Heart left ventricle (tissue), 16 donors: ENCODE results near the gene INSR. TPM values are rescaled to one million over a fixed set of nuclear protein-coding genes. Genes with fewer than 3 reads are reported as not detected.

Experiments
- ATAC-seq, 4 donors: fragments of 200-7000 bp; cut with Tn5 transposase; one replicate each; pipeline ENCODE4 v1.9.1; 2020 to 2022; ENCODE audit warnings: moderate library complexity in 4 of 4, mild to moderate bottlenecking in 3 of 4, moderate number of reproducible peaks in 1 of 4
- DNase-seq, 5 donors: peaks; one replicate each; pipeline ENCODE4 v3.0.0-alpha.2; 2020
- H3K27ac ChIP-seq, 12 donors: fragments of 200-600 bp; sonication (generic) in 4 of 12; one replicate each; pipeline versions ENCODE4 v1.5.0 to v1.8.0; 2016 to 2022; ENCODE audit warnings: mild to moderate bottlenecking in 2 of 12
- H3K27me3 ChIP-seq, 9 donors: fragments of 200-600 bp; sonication (generic) in 2 of 9; one replicate each; pipeline versions ENCODE4 v1.5.1 to v1.8.0; 2016 to 2022; ENCODE audit warnings: mild to moderate bottlenecking in 3 of 9
- H3K36me3 ChIP-seq, 9 donors: fragments of 200-600 bp; sonication (generic) in 2 of 9; one replicate each; pipeline versions ENCODE4 v1.5.0 to v1.8.0; 2018 to 2022; ENCODE audit warnings: mild to moderate bottlenecking in 2 of 9
- H3K4me1 ChIP-seq, 12 donors: fragments of 200-600 bp; sonication (generic) in 4 of 12; one replicate each; pipeline versions ENCODE4 v1.5.0 to v1.8.0; 2016 to 2022; ENCODE audit warnings: mild to moderate bottlenecking in 3 of 12
- H3K4me3 ChIP-seq, 12 donors: fragments of 200-600 bp; sonication (generic) in 4 of 12; one replicate each; pipeline versions ENCODE4 v1.5.0 to v1.8.0; 2017 to 2022; ENCODE audit warnings: mild to moderate bottlenecking in 9 of 12, moderate library complexity in 4 of 12
- H3K9me3 ChIP-seq, 12 donors: fragments of 200-600 bp; sonication (generic) in 4 of 12; one replicate each; pipeline versions ENCODE4 v1.5.0 to v1.8.0; 2016 to 2022; ENCODE audit warnings: mild to moderate bottlenecking in 1 of 12
- POLR2A ChIP-seq, 2 donors: fragments of 450-650 bp; IDR thresholded peaks; one replicate each; pipeline ENCODE4 v1.6.1; 2017; ENCODE audit warnings: antibody characterized with exemption in 2 of 2, mild to moderate bottlenecking in 2 of 2, moderate library complexity in 2 of 2
- WGBS, 4 donors: extraction: QIAGEN DNeasy Blood & Tissue Kit in 2 of 4; methylation state at CpG; one replicate each; pipeline versions ENCODE4 v1.1.5 to v1.1.7; 2013 to 2018; 5-methylcytosine and 5-hydroxymethylcytosine counted together
- intact Hi-C, 10 donors: fragments of 100-400 bp; cut with DNase I; formaldehyde crosslinking; loops; one replicate each; pipeline versions ENCODE4 v1.11.1 to v1.14.2; 2022
- polyA plus RNA-seq, 2 donors: library from polyadenylated mRNA; stranded (reverse); fragments of 200-250 nt; gene quantifications; one replicate each; pipeline ENCODE4 v1.2.3, GENCODE V29; 2013
- total RNA-seq, 9 donors: library from RNA; depleted of rRNA in 2 of 9; stranded (reverse); fragments of >200 nt in 2 of 9; fragmentation: NEBNext Ultra II Directional in 3 of 9; extraction: Animal tissue kit (Norgen Biotek cat#: 25700) in 3 of 9; gene quantifications; one replicate each; pipeline versions ENCODE4 v1.1.0 to v1.2.4, GENCODE V29; 2016 to 2023
- TF ChIP-seq, protein P1 (sequence below), 12 donors: fragments of 200-600 bp; sonication (generic) in 4 of 12; IDR thresholded peaks; one replicate each; pipeline versions ENCODE4 v1.5.0 to v1.8.0; 2018 to 2022; ENCODE audit warnings: antibody characterized with exemption in 12 of 12, mild to moderate bottlenecking in 5 of 12
- donor health status: ischemic (EF 13 %, LVEDD 7.1; RV severe dilation, severe dysfunction).
- donor health status: healthy with polysubstance abuse.
- donor health status: DM: no; HTN: yes; CAD: no.
- donor health status: DM: no; HTN: no; CAD: no.
- donor health status: ischemic (EF 25% LVEDD 6.9; RV normal size, moderate dysfunction).
- donor health status: ischemic (EF 25% LVEDD 5.7; RV mildly dilated, moderate dysfunction).
- donor health status: healthy.
- donor health status: DM: yes; HTN: yes; CAD: no.
- donor health status: ischemic (EF 35%, LVEDD 5.7; RV mildly dilated, moderate dysfunction).
- donor health status: nonischemic (EF 11% LVEDD 7.7; RV severe dilation, severe dysfunction).
- donor health status: DM: yes; HTN: yes; CAD: no.
- donor health status: PGD.
- donor health status: ischemic (EF 29% LVEDD 5.4; RV normal size, mild dysfunction).
- donor health status: nonischemic (EF 23%, LVEDD 6.1; RV moderate dilation, normal function).

INSR gene
- total and polyA plus RNA-seq, 11 donors, result 28.7 to 221 (median 98.8) TPM

DNA sequence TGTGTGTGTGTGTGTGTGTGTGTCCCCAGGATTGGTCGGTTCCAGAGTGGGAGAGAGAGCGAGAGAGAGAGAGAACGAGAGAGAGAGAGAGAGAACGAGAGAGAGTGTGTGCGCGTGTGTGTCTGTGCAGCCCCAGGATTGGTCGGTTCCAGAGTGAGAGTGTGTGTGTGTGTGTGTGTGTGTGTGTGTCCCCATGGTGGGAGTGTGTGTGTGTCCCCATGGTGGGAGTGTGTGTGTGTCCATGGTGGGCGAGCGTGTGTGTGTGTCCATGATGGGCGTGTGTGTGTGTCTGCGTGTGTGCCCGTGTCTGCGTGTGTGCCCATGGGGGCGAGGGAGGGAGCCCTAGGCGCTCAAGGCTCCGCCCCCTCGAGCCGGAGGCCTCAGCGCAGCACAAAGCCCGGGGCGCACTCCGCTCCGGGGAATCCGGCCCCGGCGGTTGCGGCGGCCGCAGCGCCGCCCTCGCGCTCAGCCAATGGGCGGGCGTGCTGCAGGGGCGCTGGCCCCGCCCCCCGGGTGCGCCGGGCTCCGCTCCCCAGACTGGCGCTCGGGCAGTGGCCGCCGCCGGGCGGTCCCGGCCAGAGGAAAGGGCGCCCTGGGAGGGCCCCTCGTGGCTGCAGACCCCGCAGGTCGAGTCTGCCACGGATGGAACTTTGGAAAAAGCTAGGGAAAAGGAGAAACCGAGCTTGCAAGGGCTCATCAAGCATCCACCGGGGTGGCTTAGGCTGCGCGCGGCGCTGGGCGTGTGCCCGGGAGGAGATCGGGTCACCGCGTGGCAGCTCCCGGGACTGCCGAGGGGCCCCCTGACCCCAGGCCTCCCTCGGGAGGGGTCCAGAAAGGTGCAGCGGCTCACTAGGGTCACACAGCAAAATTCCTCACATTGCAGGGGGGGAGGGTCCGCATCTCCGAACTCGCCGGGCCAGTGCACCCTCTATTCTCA lies 96.2 kb downstream of the INSR start:
- Histone ChIP-seq H3K36me3 (no peaks in the 10 kb centered on the region), H3K4me1 (peaks cover 0 to 36% (median 18%) of the 10 kb centered on the region in 12 donors), H3K9me3 (no peaks in the 10 kb centered on the region), H3K4me3 (peak overlapping the region; percentile 43 to 83 (median 75)), H3K27me3 (no peaks in the 10 kb centered on the region), H3K27ac (peak overlapping the region; percentile 73 to 90 (median 86))
- WGBS, 4 donors, result 1 to 2% (median 1%) methylated on average over 31 to 72 of the region's 72 CpGs
- peak; percentile 72 to 77 for TF ChIP-seq POLR2A (IDR thresholded peaks at IDR 0.05)
- TF ChIP-seq, protein P1, sequence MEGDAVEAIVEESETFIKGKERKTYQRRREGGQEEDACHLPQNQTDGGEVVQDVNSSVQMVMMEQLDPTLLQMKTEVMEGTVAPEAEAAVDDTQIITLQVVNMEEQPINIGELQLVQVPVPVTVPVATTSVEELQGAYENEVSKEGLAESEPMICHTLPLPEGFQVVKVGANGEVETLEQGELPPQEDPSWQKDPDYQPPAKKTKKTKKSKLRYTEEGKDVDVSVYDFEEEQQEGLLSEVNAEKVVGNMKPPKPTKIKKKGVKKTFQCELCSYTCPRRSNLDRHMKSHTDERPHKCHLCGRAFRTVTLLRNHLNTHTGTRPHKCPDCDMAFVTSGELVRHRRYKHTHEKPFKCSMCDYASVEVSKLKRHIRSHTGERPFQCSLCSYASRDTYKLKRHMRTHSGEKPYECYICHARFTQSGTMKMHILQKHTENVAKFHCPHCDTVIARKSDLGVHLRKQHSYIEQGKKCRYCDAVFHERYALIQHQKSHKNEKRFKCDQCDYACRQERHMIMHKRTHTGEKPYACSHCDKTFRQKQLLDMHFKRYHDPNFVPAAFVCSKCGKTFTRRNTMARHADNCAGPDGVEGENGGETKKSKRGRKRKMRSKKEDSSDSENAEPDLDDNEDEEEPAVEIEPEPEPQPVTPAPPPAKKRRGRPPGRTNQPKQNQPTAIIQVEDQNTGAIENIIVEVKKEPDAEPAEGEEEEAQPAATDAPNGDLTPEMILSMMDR (IDR thresholded peaks at IDR 0.05), result peak in 4 of 12 donors; percentile 11 to 33 (median 26)
- DNase-seq (peak; percentile 93 to 96 (median 94)), ATAC-seq (peak; percentile 86 to 94 (median 92))
- intact Hi-C loops, result loop anchor here (1.0 to 5.0 kb wide), 7 partner anchors 39 to 97 kb away; partner anchors contain the start of gene INSR (in 9 of the 10)

DNA sequence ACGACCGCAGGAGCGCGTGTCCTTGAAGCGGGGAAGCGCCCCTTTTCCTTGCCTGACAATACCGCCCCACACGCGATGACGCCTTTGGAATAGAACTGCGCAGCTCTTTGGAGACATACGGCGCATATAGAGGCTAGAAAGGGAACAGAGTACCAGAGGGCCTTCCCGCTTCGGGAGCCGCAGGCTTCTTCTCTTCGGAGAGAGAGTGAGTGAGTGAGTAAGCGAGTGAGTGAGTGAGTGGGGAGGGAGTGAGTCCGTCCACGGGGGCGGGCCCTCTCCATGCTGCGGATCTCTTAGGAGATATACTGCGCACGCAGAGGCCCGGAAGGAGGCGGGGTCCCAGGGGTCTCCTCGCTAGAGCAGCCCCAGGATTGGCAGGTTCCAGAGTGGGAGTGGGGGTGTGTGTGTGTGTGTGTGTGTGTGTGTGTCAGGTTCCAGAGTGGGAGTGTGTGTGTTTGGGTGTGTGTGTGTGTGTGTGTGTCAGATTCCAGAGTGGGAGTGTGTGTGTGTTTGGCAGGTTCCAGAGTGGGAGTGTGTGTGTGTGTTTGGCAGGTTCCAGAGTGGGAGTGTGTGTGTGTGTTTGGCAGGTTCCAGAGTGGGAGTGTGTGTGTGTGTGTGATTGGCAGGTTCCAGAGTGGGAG lies 97.0 kb downstream of the INSR start:
- Histone ChIP-seq H3K4me1 (peaks cover 0 to 39% (median 23%) of the 10 kb centered on the region in 12 donors), H3K27me3 (no peaks in the 10 kb centered on the region), H3K9me3 (no peaks in the 10 kb centered on the region), H3K4me3 (peak overlapping the region in 10 of 12 donors; percentile 15 to 83 (median 70)), H3K27ac (peak overlapping the region; percentile 47 to 90 (median 84)), H3K36me3 (no peaks in the 10 kb centered on the region)
- ATAC-seq (peak; percentile 78 to 90 (median 86)), DNase-seq (peak; percentile 90 to 95 (median 93))
- intact Hi-C loops, result loop anchor here in 3 of 10 donors (2.0 to 5.0 kb wide), 4 partner anchors 40 to 98 kb away; partner anchors contain the start of gene INSR (in 1 of the 3)
- WGBS, 4 donors, result 0 to 1% (median 0%) methylated on average over 24 to 27 of the region's 27 CpGs
- TF ChIP-seq POLR2A (IDR thresholded peaks at IDR 0.05), result no peak
- TF ChIP-seq, protein P1 (IDR thresholded peaks at IDR 0.05), result no peak

GRCh38 chr19:7196763-7197118 lies 97.5 kb downstream of the INSR start:
- 39 to 46% (median 42%) methylated on average over 8 of the region's 8 CpGs for WGBS, 4 donors
- H3K36me3 ChIP-seq, result no peaks in the 10 kb centered on the region
- DNase-seq, result peak in 1 of 5 donors; percentile 55
- ATAC-seq, result no peak
- intact Hi-C loops, result loop anchor here in 3 of 10 donors (2.0 to 5.0 kb wide), 4 partner anchors 39 to 98 kb away; partner anchors contain the start of gene INSR (in 1 of the 3)
- peak overlapping the region in 10 of 12 donors; percentile 15 to 83 (median 70) for H3K4me3 ChIP-seq
- peak overlapping the region; percentile 47 to 90 (median 84) for H3K27ac ChIP-seq
- peaks cover 0 to 44% (median 28%) of the 10 kb centered on the region in 12 donors for H3K4me1 ChIP-seq
- no peak for TF ChIP-seq POLR2A (IDR thresholded peaks at IDR 0.05)
- TF ChIP-seq, protein P1 (IDR thresholded peaks at IDR 0.05), result no peak
- H3K27me3 ChIP-seq, result no peaks in the 10 kb centered on the region
- H3K9me3 ChIP-seq, result no peaks in the 10 kb centered on the region
